NCI-H146 treated with DMSO at 0.1 percent for 48 hours (cell line): ENCODE data around the gene RNU1-3.
"Not testable (repeated sequence)": the region's sequence is repeated elsewhere in the genome, so short reads cannot be mapped to it uniquely, and the experiment has no call there.

Experiments used
- DNase-seq: peaks from one replicate; lab custom pipeline; 2025; ENCODE audit not compliant: unreplicated experiment; lab: John Stamatoyannopoulos, UW

Gene RNU1-3

GRCh38 chr1:16639091-16640031 is 27.4 kb downstream of the RNU1-3 start:
- not testable (repeated sequence) for DNase-seq

GRCh38 chr1:16637941-16638778 is 28.6 kb downstream of the RNU1-3 start:
- not testable (repeated sequence) for DNase-seq

DNA sequence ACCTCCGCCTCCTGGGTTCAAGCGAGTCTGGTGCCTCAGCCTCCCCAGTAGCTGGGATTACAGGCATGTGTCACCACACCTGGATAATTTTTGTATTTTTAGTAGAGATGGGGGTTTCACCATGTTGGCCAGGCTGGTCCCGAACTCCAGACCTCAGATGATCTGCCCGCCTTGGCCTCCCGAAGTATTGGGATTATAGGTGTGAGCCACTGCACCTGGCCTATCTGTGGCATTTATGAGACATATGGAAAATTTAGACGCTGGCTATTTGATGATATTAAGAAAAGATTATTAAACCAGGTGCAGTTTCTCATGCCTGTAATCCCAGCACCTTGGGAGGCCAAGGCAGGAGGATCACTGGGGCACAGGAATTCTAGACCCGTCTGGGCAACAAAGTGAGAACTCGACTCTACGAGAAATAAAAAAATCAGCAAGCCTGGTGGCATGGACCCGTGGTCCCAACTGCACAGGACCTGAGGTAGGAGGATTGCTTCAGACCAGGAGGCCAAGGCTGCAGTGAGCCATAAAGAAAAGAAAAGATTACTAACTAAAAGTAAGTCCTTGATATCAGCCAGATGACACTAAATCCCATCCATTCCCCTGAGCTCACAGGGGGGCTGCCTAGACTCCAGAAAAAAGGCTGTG is 30.1 kb downstream of the RNU1-3 start:
- not testable (repeated sequence) for DNase-seq

DNA sequence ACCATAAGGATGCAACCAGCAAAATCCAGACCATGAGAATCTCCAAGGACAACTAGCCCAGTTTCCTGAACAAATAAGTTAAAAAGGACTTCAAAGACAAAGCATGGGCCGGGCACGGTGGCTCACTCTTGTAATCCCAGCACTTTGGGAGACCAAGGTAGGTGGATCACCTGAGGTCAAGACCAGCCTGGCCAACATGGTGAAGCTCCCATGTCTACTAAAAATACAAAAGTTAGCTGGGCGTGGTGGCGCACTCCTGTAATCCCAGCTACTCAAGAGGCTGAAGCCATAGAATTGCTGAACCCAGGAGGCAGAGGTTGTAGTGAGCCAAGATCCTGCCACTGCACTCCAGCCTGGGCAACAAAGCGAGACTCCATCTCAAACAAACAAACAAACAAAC is 30.8 kb downstream of the RNU1-3 start:
- DNase-seq = not testable (repeated sequence)

- not testable (repeated sequence) for DNase-seq
Observed at GRCh38 chr1:16633540-16634282, 33.0 kb downstream of the RNU1-3 start.

DNA sequence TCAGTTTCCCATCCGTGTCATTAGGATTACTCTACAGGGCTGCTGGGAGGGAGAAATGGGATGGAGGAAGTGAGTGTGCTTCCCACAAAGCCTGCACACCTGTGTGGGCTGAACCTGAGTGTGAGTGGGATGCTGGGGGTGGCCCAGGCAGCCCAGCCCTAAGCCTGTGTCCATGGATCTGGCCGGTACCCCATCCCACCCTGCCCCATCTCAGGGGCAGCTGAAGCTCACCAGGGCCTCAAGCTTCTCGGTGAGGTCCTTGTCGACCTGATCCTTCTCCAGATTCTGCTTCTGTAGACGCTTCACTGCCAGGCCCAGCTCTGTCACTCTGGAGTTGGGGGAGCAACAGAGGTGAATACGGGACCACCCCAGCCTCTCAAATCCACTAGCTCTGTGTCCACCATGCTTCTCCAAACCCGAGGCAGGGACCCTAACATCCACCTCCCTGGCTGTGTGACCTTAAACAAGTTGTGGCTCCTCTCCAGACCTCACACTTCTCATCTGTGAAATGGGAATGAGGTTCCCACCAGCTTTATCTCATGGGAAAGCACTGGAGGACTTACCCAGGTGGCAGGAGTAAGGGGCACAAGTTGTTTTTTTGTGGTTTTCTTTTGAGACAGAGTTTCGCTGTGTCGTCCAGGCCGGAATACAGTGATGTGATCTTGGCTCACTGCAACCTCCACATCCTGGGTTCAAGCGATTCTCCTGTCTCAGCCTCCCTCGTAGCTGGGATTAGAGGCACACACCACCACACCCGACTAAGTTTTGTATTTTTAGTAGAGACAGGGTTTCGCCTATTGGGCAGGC is 34.5 kb downstream of the RNU1-3 start:
- DNase-seq = not testable (repeated sequence)

- DNase-seq = no peak
Observed at GRCh38 chr1:16631248-16632043, 35.3 kb downstream of the RNU1-3 start.

GRCh38 chr1:16630661-16631247 is 36.0 kb downstream of the RNU1-3 start:
- DNase-seq = no peak

- not testable (repeated sequence) for DNase-seq
Observed at GRCh38 chr1:16629916-16630530, 36.7 kb downstream of the RNU1-3 start.

DNA sequence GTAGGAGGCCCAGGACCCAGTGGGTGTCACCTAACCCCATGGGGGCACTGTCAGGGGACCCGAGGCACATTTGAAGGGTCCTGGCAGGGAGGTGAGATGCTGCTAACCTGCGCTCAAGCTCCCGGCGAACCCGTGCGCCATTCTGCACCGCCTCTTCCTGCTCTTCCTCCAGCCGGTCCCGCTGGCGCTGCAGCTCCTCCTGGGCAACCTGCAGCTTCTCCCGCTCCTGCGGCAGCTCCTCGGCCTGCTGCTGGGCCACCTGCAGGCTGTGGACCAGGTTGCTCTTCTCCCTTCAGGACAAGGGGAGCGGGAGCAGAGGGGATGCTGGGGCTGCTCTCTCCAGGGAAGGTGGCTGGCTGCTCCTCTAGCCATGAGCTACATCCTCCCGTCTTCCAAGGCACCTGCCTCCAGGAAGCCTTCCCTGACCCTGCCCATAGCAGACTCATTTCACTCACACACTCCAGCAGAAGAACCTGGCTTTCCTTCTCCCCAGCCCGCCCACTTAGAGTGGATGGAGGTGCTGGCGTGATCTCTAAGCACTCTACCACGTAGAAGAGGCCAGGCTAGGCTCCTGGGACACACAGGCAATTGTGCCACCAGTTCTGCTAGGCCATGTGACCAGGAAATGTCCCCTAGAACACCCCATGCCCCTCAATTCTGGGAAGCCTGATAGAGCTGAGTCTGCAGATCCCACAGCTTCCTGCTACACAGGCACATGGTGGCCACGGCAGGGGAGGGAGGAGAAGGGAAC is 38.2 kb downstream of the RNU1-3 start:
- DNase-seq = no peak

- DNase-seq = not testable (repeated sequence)
Observed at GRCh38 chr1:16626409-16626983, 40.3 kb downstream of the RNU1-3 start.

DNA sequence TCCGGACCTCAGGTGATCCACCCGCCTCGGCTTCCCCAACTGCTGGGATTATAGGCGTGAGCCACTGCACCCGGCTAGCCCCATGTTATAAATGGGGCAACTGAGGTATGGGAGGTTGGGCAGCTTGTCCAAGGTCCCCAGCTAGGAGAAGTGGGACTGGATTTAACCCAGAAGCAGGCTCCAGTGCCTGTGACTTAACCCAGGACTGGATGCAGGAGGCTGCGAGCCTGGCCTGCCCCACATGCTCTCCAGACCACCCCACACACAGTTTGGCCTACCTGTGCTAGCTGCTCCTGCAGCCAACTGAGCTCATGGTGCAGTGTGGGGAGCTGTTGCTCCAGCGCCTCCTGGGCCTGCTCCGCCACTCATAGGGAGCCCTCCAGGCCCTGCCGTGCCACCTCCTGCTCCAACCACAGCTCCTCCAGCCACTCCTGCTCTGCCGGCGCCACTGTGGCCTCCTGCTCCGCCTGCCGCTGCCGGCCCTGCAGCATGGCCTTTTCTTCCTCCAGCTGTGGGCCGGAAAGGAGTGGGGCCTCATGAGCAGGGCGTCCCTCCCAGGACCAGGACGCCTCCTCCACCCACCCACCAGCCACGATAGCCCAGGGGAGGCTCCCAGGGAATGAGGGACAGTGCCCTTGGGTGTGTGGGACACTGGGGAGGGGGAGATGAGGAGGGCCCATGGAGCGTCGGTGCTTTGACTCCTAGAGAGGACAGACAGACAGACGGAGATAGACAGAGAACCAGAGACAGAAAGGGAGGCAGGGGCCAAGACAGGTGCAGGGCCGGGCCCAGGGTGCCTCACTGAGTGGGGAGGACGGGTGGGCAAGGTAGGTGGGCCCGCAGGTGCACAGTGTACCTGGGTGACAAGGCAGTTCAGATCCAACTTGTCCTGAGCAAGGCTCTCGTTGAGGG is 41.0 kb downstream of the RNU1-3 start:
- no peak for DNase-seq

DNA sequence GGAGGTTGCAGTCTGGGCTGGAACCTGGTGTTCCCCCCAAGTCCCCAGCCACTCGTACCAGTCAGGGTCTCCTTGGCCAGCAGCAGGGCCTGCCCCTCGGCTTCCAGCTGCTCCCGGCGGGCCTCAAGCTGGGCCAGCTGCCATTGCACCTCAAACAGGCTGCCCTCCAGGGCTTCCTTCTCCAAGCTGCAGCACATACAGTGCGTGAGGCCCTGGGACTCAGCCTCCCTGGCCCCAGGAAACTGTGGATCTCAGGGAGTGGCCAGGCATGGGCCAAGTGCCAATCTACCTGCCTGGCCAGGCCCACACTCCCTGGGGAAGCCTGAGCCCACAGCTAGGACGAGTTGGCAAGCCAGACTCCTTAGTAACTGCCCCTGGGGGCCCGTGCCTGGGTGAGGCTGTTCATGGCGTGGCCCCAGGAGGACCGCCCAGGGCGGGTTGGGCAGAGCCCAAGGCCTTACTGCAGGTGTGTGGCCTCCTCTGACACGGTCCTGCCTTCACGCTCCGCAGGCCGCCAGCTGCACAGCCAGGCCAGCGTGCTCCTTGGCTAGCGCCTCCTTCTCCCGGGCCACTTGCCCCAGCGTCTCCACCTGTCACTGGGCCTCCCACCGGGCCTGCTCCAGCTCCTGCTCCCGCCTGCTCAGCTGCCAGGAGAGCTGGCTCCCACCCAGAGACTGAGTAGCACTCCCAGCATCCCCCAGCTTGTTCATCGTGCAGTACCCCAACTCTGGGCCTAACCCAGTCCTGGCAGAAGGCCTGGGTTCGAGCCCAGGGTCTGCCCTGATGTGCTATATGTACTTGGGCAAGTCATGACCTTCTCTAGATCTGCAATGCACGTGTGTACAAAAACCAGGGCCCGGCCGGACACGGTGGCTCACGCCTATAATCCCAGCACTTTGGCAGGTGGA is 42.7 kb downstream of the RNU1-3 start:
- not testable (repeated sequence) for DNase-seq

DNA sequence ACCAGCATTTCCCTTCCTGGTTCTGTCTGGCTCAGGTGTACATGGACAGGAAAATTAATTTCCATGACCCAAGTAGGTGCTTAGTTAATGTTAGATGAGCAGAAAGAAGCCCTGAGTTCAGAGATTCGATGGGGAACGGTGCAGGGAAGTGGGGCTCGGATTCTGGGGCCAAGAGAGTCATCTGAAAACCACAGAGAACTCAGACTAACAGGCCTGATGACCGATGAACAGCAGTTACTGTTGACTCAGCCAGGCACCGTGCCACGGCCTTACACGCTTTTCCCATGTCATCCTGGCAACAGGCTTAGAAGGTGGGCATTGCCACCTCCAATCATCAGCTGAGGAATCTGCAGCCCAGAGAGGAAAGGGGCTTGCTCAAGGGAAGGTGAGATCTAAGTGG is 43.4 kb downstream of the RNU1-3 start:
- DNase-seq = not testable (repeated sequence)
